ENCODE measurements around the gene ABCB8. TPM values are rescaled to one million over a fixed set of nuclear protein-coding genes. Genes with fewer than 3 reads are reported as not detected.
A peak's percentile ranks its signal among the peaks of the same experiment; 100 is the strongest.
"Not testable (repeated sequence)": the region's sequence is repeated elsewhere in the genome, so short reads cannot be mapped to it uniquely, and the experiment has no call there.

ABCB8 gene
- total RNA-seq, 1 donor from 2014 or later, result 27.7 TPM

- DNase-seq (ENCODE audit: low spot score), result peak; percentile 50
Observed at GRCh38 chr7:151013733-151014497, 14.3 kb upstream of the ABCB8 start.

- DNase-seq (ENCODE audit: low spot score), result no peak
Observed at GRCh38 chr7:151014950-151015349, 13.3 kb upstream of the ABCB8 start.

GRCh38 chr7:151015967-151016366, 12.3 kb upstream of the ABCB8 start:
- no peak for DNase-seq (ENCODE audit: low spot score)

GRCh38 chr7:151016505-151016904, 11.7 kb upstream of the ABCB8 start:
- no peak for DNase-seq (ENCODE audit: low spot score)

- DNase-seq (ENCODE audit: low spot score), result no peak
Observed at GRCh38 chr7:151016942-151017341, 11.3 kb upstream of the ABCB8 start.

- DNase-seq (ENCODE audit: low spot score), result no peak
Observed at GRCh38 chr7:151017370-151017952, 10.8 kb upstream of the ABCB8 start.

- peak; percentile 69 for DNase-seq (ENCODE audit: low spot score)
Observed at GRCh38 chr7:151017953-151018420, 10.3 kb upstream of the ABCB8 start.

- DNase-seq (ENCODE audit: low spot score), result peak; percentile 74
Observed at GRCh38 chr7:151018421-151019129, 9.7 kb upstream of the ABCB8 start.

GRCh38 chr7:151019130-151019447, 9.2 kb upstream of the ABCB8 start:
- DNase-seq (ENCODE audit: low spot score), result no peak

- peak; percentile 81 for DNase-seq (ENCODE audit: low spot score)
Observed at GRCh38 chr7:151020231-151020630, 8.0 kb upstream of the ABCB8 start.

- no peak for DNase-seq (ENCODE audit: low spot score)
Observed at GRCh38 chr7:151023232-151023631, 5.0 kb upstream of the ABCB8 start.

- DNase-seq (ENCODE audit: low spot score), result no peak
Observed at GRCh38 chr7:151024435-151025056, 3.7 kb upstream of the ABCB8 start, which contains the start of gene ATG9B. ATG9B (minus strand) TSS chr7:151024494; CDS start chr7:151024423, 71 bp downstream.

- DNase-seq (ENCODE audit: low spot score), result no peak
Observed at GRCh38 chr7:151025924-151026671, 2.2 kb upstream of the ABCB8 start.

GRCh38 chr7:151026771-151027727, 1.2 kb upstream of the ABCB8 start:
- DNase-seq (ENCODE audit: low spot score), result peak; percentile 67

- DNase-seq (ENCODE audit: low spot score), result not testable (repeated sequence)
Observed at GRCh38 chr7:151027728-151028130, 521 bp upstream of the ABCB8 start.

GRCh38 chr7:151028948-151029501, 775 bp downstream of the ABCB8 start:
- no peak for DNase-seq (ENCODE audit: low spot score)

GRCh38 chr7:151031011-151031410, 2.8 kb downstream of the ABCB8 start:
- no peak for DNase-seq (ENCODE audit: low spot score)

- no peak for DNase-seq (ENCODE audit: low spot score)
Observed at GRCh38 chr7:151032936-151033863, 5.0 kb downstream of the ABCB8 start.

- DNase-seq (ENCODE audit: low spot score), result no peak
Observed at GRCh38 chr7:151033864-151034249, 5.6 kb downstream of the ABCB8 start.

Data from umbilical cord (tissue), 2 donors.